ENCODE measurements around the gene DSCAML1. TPM values are rescaled to one million over a fixed set of nuclear protein-coding genes. Genes with fewer than 3 reads are reported as not detected.
A peak's percentile ranks its signal among the peaks of the same experiment; 100 is the strongest.
"Not testable (repeated sequence)": the region's sequence is repeated elsewhere in the genome, so short reads cannot be mapped to it uniquely, and the experiment has no call there.

Gene DSCAML1
- total RNA-seq, 1 donor from 2014 or later = 0.45 TPM

DNA sequence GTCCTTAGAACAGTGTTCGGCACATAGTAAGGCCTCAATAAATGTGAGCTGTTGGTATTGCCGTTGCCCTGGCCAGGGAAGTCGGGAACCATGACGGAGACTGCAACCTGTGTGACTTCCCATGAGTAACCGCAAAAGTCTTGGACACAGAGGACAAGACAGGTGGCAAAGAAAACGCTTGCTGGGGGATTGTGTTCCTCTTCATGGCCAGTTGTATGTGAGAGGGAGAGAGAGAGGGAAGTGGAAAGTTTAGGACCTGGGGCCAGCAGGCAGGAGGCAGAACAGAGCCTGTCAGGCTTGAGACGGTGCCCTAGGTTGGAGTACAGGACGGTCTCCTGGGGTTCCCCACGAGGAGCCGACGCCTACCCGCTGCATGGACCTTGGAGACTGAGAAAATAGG is 379.2 kb downstream of the DSCAML1 start:
- DNase-seq (ENCODE audit: low spot score) = peak; percentile 82

DNA sequence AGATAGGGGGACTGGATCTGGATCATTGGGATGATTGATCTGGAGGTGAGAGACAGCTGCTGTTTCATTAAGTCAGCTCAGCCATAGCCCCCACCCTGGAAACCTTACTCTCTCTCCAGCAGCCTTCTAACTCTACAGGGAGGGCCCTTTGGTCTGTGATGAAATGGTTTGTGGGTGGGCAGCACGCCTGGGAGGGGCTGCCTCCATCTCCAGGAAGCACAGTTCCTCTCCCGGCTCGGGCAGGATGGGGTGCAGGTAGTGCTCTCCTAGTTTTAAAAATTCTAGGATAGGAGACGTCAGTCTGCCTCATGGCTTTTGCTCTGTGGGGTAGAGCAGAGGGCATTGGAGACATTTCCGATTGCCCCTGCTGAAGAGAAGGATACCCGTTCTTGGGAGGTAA is 379.7 kb downstream of the DSCAML1 start:
- DNase-seq (ENCODE audit: low spot score) = peak; percentile 73

DNA sequence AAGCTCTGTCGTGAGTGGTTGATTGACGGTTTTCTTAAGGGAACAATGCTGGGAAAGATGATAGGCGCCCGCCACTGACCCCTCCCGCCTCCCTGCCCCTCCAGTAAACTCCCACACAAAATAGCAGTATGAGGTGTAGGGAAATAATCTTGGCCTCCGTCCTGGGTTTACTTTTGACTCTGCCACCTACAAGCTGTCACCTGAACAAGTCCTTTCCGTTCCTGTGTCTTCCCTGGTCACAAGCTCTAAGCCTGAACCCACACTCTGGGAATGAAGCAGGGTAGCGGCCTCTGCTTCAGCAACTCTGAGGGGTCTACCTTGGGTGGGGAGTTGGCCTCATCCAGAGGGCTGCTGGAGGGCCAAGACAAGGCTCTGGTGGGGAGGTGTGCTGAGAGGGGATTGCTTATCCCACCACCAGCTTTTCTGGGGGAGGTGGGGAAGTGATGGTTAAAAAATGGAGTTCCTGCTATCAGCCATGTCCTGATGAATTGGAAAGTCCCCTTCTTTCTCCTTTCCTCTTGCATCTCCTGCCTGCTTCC is 381.6 kb downstream of the DSCAML1 start:
- DNase-seq (ENCODE audit: low spot score) = peak; percentile 67

DNA sequence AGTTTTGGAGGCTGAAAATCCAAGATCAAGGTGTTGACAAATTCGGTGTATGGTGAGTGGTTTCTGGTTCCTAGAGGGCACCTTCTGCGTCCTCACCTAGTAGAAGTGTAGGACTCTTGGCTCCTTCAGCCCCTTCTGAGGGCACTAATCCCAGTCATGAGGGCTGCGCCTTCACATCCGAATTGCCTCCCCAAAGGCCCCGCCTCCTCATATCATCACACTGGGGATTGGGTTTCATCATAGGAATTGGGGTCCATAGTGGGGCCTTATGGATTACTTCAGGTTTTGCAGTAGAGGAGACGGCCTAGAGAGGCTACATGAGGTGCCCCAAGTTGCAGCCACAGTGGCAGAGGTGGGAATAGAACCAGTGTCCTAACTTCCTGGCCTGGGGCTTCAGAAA is 382.3 kb downstream of the DSCAML1 start:
- DNase-seq (ENCODE audit: low spot score) = peak; percentile 74

DNA sequence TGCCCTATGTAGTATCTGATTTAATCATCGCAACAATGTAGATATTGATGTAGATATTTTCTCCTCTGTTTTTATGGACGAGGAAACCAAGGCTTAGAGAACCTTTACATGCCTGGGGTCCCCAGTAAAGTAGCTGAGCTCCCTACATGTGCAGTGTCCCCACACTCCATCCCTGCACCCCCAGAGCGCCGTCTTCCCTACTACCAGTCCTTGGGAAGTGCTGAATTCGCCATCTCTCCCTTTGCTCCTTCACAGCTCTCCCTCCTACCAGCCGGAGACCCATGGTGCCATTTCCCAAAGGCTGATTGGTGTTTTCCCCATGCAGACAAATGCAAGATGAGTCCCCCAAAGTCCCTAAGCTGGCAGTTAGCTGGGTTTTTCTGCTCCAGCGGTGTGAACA is 383.4 kb downstream of the DSCAML1 start:
- DNase-seq (ENCODE audit: low spot score) = peak; percentile 22

DNA sequence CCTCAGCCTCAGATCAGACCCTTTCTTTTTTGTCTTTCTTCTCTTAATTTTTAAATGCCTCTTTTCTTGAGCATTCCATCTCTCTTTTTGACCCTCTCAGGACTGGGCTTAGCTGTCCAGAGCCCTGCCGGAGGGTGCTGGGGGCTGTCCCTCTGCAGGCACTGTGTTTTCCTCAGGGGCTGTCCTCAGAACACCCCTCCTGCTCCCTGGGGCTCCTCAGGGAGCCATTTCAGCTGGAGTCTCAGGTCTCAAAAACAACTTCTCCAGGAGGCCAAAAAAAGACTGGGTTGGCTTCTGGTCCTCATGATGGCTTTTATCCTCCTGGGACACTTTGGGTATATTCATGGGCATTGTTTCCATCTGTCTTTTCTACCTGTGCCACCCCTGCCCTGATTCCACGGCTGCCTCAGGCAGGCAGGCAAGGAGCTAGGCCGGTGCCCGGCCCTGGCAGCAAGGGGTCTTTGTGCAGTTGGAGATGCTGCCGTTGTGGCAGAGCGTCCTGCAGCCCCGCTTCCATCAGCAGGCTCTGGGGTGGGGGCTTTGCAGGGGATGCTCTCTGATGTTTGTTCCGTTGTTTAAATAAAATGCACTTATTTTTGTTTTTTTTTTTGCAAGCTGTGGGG is 384.3 kb downstream of the DSCAML1 start:
- peak; percentile 72 for DNase-seq (ENCODE audit: low spot score)

DNA sequence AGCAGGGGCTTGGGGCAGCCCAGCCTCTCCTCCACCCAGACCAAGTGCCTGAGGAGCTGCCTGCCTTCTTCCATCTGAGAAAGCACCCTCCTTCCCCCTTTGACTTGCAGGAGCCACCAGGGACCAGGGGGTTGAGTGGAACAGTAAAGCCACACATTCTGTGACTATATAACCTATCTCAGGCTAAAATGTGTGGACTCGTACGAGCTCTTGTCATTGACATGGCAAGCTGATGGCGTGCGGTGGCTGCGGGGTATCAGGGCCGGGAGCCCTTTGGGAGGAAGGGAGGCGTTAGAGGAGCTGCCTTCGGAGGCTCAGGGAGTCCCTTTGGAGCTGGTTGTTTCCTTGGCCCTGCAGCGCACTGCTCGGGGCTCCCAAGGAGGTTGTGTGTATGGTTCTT is 384.8 kb downstream of the DSCAML1 start:
- DNase-seq (ENCODE audit: low spot score) = peak; percentile 83

DNA sequence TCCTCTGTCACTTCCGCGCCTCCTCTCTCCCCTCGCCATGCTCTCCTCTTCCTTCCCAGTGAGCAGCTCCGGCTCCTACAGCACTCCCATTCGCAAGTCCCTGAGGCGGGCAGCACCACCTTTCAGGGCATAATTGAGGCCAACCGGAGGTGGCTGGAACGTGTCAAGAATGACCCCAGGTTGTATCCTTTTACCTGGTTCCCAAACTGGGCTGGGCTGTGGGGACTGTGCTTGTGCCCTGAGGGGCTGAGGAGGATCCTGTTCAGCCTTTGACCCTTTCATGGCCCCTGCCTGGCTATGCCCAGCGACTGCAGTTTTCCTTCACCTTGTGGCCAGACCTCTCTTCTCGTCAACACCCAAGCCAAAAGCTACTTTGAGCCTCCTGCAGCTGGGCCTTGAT is 385.3 kb downstream of the DSCAML1 start:
- DNase-seq (ENCODE audit: low spot score) = peak; percentile 77

DNA sequence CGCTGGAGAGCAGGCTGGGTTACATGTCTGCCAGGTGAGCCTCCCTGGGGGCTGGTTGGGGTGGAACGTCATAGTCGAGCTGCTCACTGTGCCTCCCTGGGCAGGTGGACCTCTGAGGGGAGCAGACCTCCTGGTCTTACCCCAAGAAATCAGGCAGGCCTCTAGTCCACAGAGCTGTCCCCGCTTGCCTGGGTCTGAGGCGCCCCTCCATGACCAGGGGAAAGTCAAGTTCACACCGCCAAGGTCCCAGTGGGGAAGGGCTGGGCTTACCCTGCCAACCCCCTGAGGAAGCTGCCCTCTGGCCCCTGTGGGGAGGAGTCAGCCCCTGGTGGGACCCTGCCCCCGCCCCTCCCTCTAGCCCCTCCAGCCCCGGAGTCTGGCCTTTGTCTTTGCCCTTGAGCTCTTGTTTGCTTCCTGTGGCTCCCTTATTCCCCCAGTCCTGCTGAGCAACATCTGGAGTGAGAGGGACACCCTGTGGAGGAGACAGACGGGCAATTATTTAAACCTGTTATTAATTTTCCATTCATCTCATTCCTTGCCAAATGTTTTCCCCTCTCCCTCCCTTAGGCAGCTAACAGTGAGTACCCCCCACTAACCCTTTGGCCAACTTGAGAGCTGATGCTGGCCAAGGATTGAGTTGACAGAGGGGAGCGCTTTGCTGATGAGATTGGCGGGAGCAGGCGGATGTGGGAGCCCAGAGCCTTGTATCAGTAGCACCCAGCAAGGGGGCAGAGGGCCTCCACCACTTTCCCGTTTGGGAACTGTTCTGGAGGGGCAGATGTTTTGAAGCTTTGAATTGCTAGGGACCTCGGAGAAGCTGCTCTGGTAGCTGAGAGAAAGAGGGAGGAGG is 385.9 kb downstream of the DSCAML1 start:
- DNase-seq (ENCODE audit: low spot score) = peak; percentile 85

DNA sequence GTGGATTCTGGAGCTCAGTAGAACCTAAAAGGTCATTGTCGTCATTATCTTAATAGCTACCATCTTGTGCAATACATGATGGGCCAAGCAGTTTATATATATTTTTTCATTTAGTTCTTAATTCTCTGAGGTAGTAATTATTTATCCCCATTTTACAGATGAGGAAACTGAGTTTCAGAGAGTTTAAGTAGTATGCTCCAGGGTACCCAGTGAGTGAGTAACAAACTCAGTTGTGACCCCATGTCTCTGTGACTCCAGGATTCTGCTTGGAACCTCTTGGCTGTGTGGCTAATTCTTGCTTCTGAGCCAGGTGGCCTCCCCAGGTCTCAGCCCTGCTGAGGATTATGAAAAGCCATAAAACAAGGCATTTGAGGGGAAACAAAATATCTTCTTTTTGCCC is 386.8 kb downstream of the DSCAML1 start:
- no peak for DNase-seq (ENCODE audit: low spot score)

DNA sequence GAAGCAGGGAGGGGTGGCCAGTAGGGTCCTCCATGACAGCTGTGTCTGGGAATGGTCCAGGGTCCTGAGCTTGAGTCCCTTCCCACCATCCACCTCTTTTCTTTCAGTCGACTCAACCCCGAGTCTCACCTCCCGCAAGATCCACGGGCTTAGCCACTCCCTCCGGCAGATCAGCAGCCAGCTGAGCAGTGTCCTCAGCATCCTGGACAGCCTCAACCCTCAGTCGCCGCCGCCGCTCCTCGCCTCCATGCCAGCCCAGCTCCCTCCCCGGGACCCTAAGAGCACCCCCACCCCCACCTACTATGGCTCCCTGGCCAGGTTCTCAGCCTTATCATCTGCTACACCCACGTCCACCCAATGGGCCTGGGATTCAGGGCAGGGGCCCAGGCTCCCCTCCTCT is 387.5 kb downstream of the DSCAML1 start:
- no peak for DNase-seq (ENCODE audit: low spot score)

DNA sequence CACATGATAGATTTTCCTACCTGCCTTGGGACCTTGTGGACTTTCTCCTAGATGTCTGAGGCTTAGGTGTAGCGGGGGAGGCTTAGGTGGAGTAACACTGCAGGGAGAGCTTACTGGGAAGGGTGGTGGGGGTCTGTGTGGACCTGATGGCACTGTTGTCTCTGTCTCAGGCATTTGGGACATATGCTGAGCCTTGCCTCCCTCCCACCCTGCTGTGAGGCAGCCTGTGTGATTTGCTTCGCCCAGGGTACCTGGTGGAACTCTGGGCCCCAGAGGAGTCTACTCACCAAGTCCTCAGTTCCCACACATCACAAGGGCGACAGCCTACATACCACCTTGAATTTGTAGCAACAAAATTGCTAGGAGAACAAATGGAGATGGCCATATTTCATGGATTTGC is 388.7 kb downstream of the DSCAML1 start:
- DNase-seq (ENCODE audit: low spot score) = peak; percentile 30

DNA sequence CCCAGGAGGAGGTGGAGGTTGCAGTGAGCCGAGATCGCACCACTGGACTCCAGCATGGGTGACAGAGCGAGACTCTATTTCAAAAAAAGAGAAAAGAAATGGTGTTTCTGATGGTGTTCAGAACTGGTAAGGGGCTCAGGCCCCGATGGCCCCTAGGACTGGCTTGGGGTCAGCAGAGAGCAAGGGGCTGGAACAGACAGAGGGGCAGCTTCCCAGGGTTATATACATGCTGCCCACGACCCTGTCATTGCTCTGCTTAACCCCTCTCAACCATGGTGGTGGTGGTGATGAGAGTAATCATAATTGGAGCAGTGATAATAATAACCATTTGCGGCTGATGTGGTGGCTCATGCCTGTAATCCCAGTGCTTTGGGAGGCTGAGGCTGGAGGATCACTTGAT is 390.0 kb downstream of the DSCAML1 start:
- DNase-seq (ENCODE audit: low spot score) = peak; percentile 28

DNA sequence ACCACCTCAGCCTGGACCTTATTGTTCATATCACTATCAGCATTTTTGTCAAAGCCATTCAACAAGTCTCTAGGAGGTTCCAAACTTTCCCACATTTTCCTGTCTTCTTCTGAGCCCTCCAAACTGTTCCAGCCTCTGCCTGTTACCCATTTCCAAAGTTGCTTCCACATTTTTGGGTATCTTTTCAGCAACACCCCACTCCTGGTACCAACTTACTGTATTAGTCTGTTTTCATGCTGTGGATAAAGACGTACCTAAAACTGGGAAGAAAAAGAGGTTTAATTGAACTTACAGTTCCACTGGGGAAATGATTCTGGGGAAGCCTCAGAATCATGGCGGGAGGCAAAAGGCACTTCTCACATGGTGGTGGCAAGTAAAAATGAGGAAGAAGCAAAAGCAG is 391.1 kb downstream of the DSCAML1 start:
- DNase-seq (ENCODE audit: low spot score) = not testable (repeated sequence)

DNA sequence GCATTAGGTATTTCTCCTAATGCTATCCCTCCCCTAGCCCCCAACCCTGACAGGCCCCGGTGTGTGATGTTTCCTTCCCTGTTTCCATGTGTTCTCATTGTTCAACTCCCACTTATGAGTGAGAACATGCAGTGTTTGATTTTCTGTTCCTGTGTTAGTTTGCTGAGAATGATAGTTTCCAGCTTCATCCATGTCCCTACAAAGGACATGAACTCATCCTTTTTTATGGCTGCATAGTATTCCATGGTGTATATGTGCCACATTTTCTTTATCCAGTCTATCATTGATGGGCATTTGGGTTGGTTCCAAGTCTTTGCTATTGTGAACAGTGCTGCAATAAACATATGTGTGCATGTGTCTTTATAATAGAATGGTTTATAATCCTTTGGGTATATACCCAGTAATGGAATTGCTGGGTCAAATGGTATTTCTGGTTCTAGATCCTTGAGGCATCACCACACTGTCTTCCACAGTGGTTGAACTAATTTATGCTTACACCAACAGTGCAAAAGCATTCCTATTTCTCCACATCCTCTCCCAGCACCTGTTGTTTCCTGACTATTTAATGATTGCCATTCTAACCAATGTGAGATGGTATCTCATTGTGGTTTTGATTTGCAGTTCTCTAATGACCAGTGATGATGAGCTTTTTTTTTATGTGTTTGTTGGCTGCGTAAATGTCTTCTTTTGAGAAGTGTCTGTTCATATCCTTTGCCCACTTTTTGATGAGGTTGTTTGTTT is 397.7 kb downstream of the DSCAML1 start:
- not testable (repeated sequence) for DNase-seq (ENCODE audit: low spot score)

DNA sequence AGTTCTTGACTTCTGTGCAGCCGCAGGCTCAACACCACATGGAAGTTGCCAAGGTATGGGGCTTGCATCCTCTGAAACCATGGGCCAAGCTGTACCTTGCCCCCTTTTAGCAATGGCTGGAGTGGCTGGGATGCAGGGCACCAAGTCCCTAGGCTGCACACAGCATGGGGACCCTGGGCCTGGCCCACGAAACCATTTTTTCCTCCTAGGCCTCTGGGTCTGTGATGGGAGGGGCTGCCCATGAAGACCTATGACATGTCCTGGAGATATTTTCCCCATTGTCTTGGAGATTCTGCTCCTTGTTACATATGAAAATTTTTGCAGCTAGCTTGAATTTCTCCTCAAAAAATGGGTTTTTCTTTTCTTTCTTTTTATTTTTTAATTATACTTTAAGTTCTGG is 398.4 kb downstream of the DSCAML1 start:
- DNase-seq (ENCODE audit: low spot score) = peak; percentile 43

DNA sequence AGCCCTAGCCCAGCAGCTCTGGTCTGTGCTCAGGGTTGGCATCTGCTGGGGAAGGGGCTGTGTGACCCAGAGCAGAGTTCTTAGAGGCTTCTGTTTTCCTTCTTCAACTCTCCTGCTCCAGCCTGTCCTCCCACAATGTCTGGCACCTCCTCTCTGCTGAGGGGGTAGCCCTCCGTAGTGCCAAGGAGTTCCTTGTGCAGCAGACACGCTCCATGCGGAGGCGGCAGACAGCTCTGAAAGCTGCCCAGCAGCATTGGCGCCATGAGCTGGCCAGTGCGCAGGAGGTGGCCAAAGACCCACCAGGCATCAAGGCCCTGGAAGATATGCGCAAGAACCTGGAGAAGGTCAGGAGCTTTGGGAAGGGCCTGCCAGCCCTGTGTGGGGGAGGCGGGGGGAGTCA is 400.0 kb downstream of the DSCAML1 start:
- peak; percentile 51 for DNase-seq (ENCODE audit: low spot score)

DNA sequence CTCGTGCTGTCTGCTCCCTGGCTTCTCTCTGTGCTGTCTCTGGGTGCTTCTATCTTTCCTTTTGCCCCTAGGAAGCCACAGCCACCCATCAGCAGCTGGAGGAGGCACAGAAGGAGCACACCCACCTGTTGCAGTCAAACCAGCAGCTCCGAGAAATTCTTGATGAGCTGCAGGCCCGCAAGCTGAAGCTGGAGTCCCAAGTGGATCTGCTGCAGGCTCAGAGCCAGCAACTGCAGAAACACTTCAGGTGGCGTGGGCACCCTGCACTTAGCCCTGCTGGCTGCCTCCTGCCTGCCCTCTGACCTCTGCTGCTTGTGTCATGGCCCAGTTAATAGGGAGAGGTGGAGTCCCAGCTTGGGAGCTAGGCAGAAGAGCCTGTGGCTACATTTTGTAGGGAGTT is 401.5 kb downstream of the DSCAML1 start:
- peak; percentile 82 for DNase-seq (ENCODE audit: low spot score)

DNA sequence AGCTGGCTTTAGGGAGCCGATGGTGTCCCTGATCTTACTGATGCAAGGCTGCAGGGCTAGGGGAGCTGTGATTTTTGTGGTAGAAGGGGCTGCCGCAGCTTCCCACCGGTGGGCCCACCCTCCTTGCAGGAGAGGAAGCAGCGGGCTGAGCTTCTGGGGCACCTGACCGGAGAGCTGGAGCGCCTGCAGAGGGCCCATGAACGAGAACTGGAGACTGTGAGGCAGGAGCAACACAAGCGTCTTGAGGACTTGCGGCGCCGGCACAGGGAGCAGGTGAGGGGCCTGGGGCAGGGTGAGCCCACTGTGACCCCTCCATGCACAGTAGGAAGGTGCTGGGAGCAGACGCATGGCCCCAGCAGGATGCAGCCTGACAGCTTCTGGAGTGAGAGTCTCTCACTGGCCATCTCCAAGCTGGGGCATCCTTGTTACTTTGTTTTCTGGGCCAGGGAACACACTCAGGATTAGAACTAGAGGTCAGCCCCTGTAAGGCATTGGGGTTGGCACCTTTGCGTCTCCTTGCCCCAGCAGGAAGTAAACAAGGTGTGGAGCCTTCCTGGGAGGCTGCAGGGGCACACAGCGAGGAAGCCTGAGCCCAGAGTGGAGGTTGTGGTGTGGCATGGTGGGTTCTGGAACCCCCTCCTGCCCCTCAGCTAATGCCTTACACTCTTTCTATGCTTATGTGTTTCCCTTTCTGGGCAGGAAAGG is 402.6 kb downstream of the DSCAML1 start:
- DNase-seq (ENCODE audit: low spot score) = peak; percentile 65

DNA sequence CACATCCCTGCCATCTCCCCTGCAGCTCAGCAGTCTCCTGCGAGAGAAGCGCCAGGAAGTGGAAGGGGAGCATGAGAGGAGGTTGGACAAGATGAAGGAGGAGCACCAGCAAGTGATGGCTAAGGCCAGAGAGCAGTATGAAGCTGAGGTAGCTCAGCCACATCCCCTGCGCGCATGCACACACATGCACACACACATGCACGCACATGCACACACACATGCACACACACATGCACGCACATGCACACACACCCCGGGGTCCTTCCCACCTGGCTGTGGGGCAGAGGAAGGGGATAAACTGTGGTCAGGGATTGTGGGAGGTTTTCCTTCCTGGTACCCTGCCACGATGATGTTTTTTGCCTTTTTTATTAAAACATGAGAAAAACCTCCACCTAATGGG is 404.0 kb downstream of the DSCAML1 start:
- peak; percentile 51 for DNase-seq (ENCODE audit: low spot score)

DNA sequence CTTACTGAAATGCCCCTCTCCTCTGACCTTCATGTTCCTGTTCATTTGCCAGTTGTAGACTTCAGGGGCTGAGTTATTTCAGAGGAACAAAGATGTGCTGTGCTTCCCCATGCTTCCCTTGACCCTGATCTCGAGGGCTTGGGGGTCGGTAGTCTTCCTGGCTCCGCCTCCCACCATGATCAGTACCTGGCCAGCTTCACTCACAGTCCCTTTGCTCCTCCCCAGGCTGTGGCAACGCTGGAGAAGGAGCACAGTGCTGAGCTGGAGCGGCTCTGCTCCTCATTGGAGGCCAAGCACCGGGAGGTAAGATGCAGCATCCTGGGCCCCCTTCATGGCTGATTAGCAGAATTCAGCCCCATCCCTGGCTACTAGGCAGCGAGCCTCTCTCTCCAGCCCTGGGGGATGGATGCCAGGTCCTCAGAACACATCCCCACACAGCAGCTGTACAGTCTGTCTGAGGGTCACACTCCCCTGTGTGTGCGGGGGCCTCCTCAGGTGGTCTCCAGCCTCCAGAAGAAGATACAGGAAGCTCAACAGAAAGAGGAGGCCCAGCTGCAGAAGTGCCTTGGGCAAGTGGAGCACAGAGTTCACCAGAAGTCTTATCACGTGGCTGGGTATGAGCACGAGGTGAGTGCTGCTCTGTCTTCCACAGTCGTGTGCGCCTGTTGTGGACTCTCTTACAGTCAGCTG is 404.9 kb downstream of the DSCAML1 start:
- DNase-seq (ENCODE audit: low spot score) = peak; percentile 68
